Thyroid gland (tissue), 4 donors: ENCODE results near the gene LDLRAD4. TPM values are rescaled to one million over a fixed set of nuclear protein-coding genes. Genes with fewer than 3 reads are reported as not detected.

Experiments used
- DNase-seq, 2 donors: peaks; one replicate each; pipeline ENCODE4 v3.0.0-alpha.2; 2019
- H3K27ac ChIP-seq, 3 donors: fragments of 200-600 bp; sonication (generic); 1 replicate in 2 of 3; 2 replicates in 1 of 3; pipeline ENCODE4 v1.5.1; 2016 to 2019; ENCODE audit warnings: mild to moderate bottlenecking in 1 of 3, moderate library complexity in 1 of 3
- H3K27me3 ChIP-seq: fragments of 200-600 bp; sonication (generic); one replicate; pipeline ENCODE4 v1.5.1; 2019
- H3K36me3 ChIP-seq, 2 donors: fragments of 200-600 bp; sonication (generic); one replicate each; pipeline ENCODE4 v1.5.1; 2016 to 2019
- H3K4me1 ChIP-seq, 2 donors: fragments of 200-600 bp; sonication (generic); one replicate each; pipeline ENCODE4 v1.5.1; 2017 to 2019
- H3K4me3 ChIP-seq, 3 donors: fragments of 200-600 bp; sonication (generic); replicated peaks in 1 of 3; 1 replicate in 2 of 3; 2 replicates in 1 of 3; pipeline ENCODE4 v1.5.1; 2016; ENCODE audit warnings: mild to moderate bottlenecking in 1 of 3
- H3K9me3 ChIP-seq: fragments of 200-600 bp; sonication (generic); one replicate; pipeline ENCODE4 v1.5.1; 2017
- CTCF ChIP-seq, 6 experiments: fragments of 200-600 bp in 3 of 6; fragments of 450-650 bp in 3 of 6; sonication (generic) in 3 of 6; IDR thresholded peaks; one replicate each; pipeline ENCODE4 v1.5.1; 2016 to 2019; ENCODE audit warnings: antibody characterized with exemption in 6 of 6, mild to moderate bottlenecking in 2 of 6, inconsistent platforms in 1 of 6, moderate library complexity in 1 of 6
- POLR2A ChIP-seq, 2 donors: fragments of 450-650 bp; IDR thresholded peaks; one replicate each; pipeline ENCODE4 v1.6.1; 2017; ENCODE audit warnings: antibody characterized with exemption in 2 of 2, mild to moderate bottlenecking in 2 of 2, moderate library complexity in 1 of 2
- WGBS, 2 donors: methylation state at CpG; one replicate each; pipeline ENCODE4 v1.1.5; 2017; 5-methylcytosine and 5-hydroxymethylcytosine counted together
- intact Hi-C: fragments of 100-400 bp; cut with DNase I; formaldehyde crosslinking; loops from one replicate; pipeline ENCODE4 v1.15.1; 2023
- total RNA-seq, 4 donors: library from RNA; depleted of rRNA; stranded (reverse); fragments of >200 nt; gene quantifications; one replicate each; pipeline ENCODE4 v1.2.3, GENCODE V29; 2016

LDLRAD4 gene
- total RNA-seq, 4 donors from 2014 or later, result 23.7 to 35.7 (median 29.7) TPM

DNA sequence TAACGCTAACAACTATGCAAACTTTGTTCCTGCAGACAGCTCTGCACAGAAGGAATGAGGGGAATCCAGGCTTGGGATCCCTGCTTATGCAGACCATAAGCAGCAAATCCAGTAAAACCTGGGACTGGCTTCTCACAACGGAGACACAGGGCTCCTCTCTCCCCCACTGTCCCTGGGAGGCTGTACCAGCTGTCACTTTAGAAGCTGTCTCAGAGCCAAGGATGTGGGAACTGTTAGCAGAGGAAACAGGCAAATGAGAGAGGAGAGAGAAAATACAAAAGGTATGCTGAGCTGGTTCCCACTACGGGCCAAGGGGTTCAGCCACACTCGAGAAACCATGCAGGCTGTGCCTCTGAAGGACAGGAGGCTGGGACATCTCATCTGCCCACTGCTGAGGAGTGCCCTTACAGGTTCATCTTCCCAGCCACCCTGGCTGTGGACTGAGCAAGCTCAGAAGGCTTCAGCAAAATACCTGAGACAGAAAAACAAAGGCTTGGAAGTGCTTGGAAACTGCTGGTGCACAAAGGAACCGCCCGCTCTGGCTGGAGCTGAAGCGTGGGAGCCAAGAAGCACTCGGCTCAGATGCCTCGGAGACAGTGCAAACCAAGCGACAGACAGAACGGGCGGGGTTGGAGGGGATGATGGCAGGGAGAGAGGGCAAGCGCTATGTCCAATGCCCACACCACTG lies 435.3 kb downstream of the LDLRAD4 start:
- intact Hi-C loops, result no loop called here
- Histone ChIP-seq H3K4me1 (peaks cover 38 to 48% of the 10 kb centered on the region in 2 donors), H3K27me3 (no peaks in the 10 kb centered on the region), H3K4me3 (no peak overlapping the region), H3K9me3 (no peaks in the 10 kb centered on the region), H3K27ac (peak overlapping the region in 2 of 3 donors; percentile 53 to 65), H3K36me3 (no peaks in the 10 kb centered on the region)
- peak; percentile 91 to 93 for DNase-seq
- WGBS, 2 donors, result 31 to 39% methylated on average over 13 of the region's 13 CpGs
- TF ChIP-seq CTCF (IDR thresholded peaks at IDR 0.05) (peak in 1 of 6 experiments; percentile 2), POLR2A (IDR thresholded peaks at IDR 0.05) (peak in 1 of 2 donors; percentile 26)

DNA sequence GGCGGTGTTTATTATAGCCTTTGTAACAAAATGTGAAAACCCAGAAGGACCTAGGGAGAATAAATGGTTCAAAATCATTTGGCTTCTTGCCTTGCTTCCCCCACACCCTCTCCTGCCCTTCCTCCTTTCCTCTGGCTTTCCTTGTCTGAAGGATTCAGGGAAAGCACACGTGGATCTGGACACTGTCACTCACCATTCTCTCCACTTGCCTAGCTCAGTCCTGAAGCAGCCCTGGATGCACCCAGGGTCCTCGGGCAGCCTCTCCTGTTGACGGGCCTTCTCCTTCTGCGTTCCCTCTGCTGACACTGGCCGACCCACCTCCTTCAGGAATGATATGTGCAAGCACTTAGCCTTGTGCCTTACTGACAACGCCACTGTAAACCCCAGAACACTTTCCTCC lies 439.4 kb downstream of the LDLRAD4 start:
- Histone ChIP-seq H3K4me3 (no peak overlapping the region), H3K27ac (no peak overlapping the region), H3K27me3 (no peaks in the 10 kb centered on the region), H3K36me3 (no peaks in the 10 kb centered on the region), H3K4me1 (peaks cover 31 to 35% of the 10 kb centered on the region in 2 donors), H3K9me3 (no peaks in the 10 kb centered on the region)
- no peak for DNase-seq
- 55 to 59% methylated on average over 7 of the region's 7 CpGs for WGBS, 2 donors
- TF ChIP-seq POLR2A (IDR thresholded peaks at IDR 0.05) (no peak), CTCF (IDR thresholded peaks at IDR 0.05) (no peak)
- intact Hi-C loops, result no loop called here

DNA sequence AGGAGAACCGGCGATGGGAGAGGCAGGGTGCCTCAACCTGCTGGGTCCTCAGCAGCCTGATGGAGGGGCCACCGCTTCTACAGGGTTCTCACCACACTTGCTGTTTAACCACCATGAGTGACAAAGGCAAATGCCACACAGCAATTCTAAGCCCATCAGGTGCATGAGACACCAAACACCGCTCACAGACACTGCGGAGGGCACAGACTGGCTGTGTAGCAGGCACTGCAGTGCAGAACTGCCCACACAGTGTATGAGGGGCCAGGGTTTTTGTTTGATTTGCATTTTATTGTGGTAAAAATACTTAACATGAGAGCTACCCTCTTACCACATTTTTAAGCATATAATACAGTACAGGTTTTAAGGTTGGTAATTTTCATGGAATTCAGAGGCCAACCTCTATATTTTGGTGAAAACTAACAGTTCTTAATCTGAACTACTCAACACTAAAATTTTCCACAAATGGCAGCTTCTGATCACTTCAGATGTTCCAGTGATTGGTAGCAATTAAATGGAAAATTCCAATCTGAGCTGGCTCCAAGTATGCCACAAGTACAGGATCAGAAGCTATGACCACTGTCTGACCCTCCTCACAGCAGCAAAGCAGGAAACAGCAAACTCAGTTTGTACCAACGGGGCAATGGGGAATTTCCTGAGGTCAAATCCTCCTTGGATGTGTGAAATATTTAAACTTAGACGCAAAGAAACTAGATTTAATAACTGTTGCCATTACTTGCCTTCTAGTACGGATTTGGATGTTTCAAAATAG lies 440.1 kb downstream of the LDLRAD4 start:
- H3K36me3 ChIP-seq, result no peaks in the 10 kb centered on the region
- WGBS, 2 donors, result 82 to 85% methylated on average over 7 to 8 of the region's 8 CpGs
- H3K4me3 ChIP-seq, result no peak overlapping the region
- peak overlapping the region in 1 of 3 donors; percentile 42 for H3K27ac ChIP-seq
- H3K9me3 ChIP-seq, result no peaks in the 10 kb centered on the region
- intact Hi-C loops, result no loop called here
- peaks cover 24 to 28% of the 10 kb centered on the region in 2 donors for H3K4me1 ChIP-seq
- H3K27me3 ChIP-seq, result no peaks in the 10 kb centered on the region
- TF ChIP-seq POLR2A (IDR thresholded peaks at IDR 0.05) (no peak), CTCF (IDR thresholded peaks at IDR 0.05) (no peak)
- DNase-seq, result no peak

DNA sequence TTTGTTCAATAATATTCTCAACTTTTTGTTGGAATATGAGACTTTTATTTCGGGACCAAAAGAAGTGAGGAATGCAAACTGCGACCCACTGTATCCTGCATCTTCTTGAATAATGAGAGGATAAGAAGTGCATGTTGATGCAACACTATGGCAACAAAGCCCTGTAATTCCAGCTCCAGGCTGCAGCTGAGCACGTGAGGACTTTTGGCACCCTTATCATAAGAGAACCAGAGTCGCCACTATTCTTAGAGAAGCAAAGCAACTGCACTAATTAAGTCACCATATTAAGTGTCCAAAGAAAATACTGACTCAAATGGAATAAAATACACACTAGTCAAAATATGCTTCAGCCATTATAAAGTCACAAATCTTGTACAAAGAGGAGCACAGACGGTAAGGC lies 441.9 kb downstream of the LDLRAD4 start:
- intact Hi-C loops, result loop anchor here (10.0 kb wide), 1 partner anchor 64 kb away; the partner anchor contains the start of genes FAM210A and RNMT
- peak in 1 of 2 donors; percentile 42 for DNase-seq
- no peak overlapping the region for H3K4me3 ChIP-seq

More for the DNA sequence above, 441.9 kb downstream of the LDLRAD4 start:
- TF ChIP-seq POLR2A (IDR thresholded peaks at IDR 0.05) (no peak), CTCF (IDR thresholded peaks at IDR 0.05) (no peak)
- Histone ChIP-seq H3K9me3 (no peaks in the 10 kb centered on the region), H3K27me3 (no peaks in the 10 kb centered on the region), H3K4me1 (peaks cover 11 to 14% of the 10 kb centered on the region in 2 donors), H3K36me3 (no peaks in the 10 kb centered on the region), H3K27ac (no peak overlapping the region)
- WGBS, 2 donors, result 45 to 47% methylated on average over 5 of the region's 5 CpGs
